GM19023 (cell line): ENCODE data around the gene MAP2K7.

ENCODE experiments used
- ATAC-seq: cut with Tn5 transposase; IDR thresholded peaks from one replicate; pipeline ENCODE4 v1.9.1; 2021; ENCODE audit warnings: mild to moderate bottlenecking, moderate library complexity; ENCODE audit not compliant: unreplicated experiment

Gene MAP2K7

GRCh38 chr19:7918615-7919421 is 15.1 kb downstream of the MAP2K7 start:
- no peak for ATAC-seq

- ATAC-seq: peak; percentile 58
These were observed 16.2 kb downstream of the MAP2K7 start, which contains the start of gene SNAPC2 for GRCh38 chr19:7919610-7920518. TSS of gene SNAPC2 (plus strand) at chr19:7920338. CDS start at chr19:7920367, 29 bp downstream.

GRCh38 chr19:7920519-7921301 is 17.0 kb downstream of the MAP2K7 start:
- peak; percentile 40 for ATAC-seq

- ATAC-seq: no peak
These were observed 17.8 kb downstream of the MAP2K7 start for GRCh38 chr19:7921302-7921966.

GRCh38 chr19:7921967-7922835 is 18.5 kb downstream of the MAP2K7 start:
- ATAC-seq: no peak

- no peak for ATAC-seq
These were observed 19.1 kb downstream of the MAP2K7 start for GRCh38 chr19:7922836-7923195.

- ATAC-seq: no peak
These were observed 19.9 kb downstream of the MAP2K7 start for GRCh38 chr19:7923295-7924191.

GRCh38 chr19:7924241-7924640 is 20.6 kb downstream of the MAP2K7 start:
- no peak for ATAC-seq

GRCh38 chr19:7924651-7925170 is 21.0 kb downstream of the MAP2K7 start:
- ATAC-seq: no peak

GRCh38 chr19:7925171-7925851 is 21.6 kb downstream of the MAP2K7 start:
- ATAC-seq: no peak

GRCh38 chr19:7926021-7926726 is 22.5 kb downstream of the MAP2K7 start, which contains the start of gene CTXN1:
TSS of gene CTXN1 (minus strand) at chr19:7926135. CDS start at chr19:7925538, 597 bp downstream.
- no peak for ATAC-seq

GRCh38 chr19:7926727-7927604 is 23.3 kb downstream of the MAP2K7 start:
- no peak for ATAC-seq

GRCh38 chr19:7927605-7928333 is 24.1 kb downstream of the MAP2K7 start:
- ATAC-seq: no peak

- ATAC-seq: no peak
These were observed 24.6 kb downstream of the MAP2K7 start for GRCh38 chr19:7928334-7928706.
